Neural cell (in vitro differentiated cells): ENCODE results near the gene CRAT. TPM values are rescaled to one million over a fixed set of nuclear protein-coding genes. Genes with fewer than 3 reads are reported as not detected.

ENCODE experiments used
- H2AFZ ChIP-seq: fragments of 200-600, 300-800 bp; sonication (generic), shearing (Covaris generic); 2 replicates; pipeline ENCODE4 v1.6.0; 2014; ENCODE audit warnings: low read depth, mild to moderate bottlenecking, antibody characterized with exemption, low read length, moderate library complexity
- H3F3A ChIP-seq: fragments of 200-600 bp; shearing (Covaris generic); 2 replicates; pipeline ENCODE4 v1.6.1; 2016; ENCODE audit warnings: mild to moderate bottlenecking, moderate library complexity, mixed read lengths, antibody characterized with exemption, low read length; ENCODE audit not compliant: insufficient read depth, poor library complexity, severe bottlenecking
- H3K27ac ChIP-seq: fragments of 200-600, 300-800 bp; sonication (generic), shearing (Covaris generic); 2 replicates; pipeline ENCODE4 v1.5.1; 2014; ENCODE audit warnings: mild to moderate bottlenecking, low read length, moderate library complexity
- H3K27me3 ChIP-seq: fragments of 300-800, 200-600 bp; sonication (generic), shearing (Covaris generic); 2 replicates; pipeline ENCODE4 v1.6.0; 2014; ENCODE audit warnings: mild to moderate bottlenecking, low read depth, low read length, moderate library complexity; ENCODE audit not compliant: insufficient read depth
- H3K36me3 ChIP-seq: fragments of 300-800, 200-600 bp; sonication (generic), shearing (Covaris generic); 2 replicates; pipeline ENCODE4 v1.5.1; 2014; ENCODE audit warnings: mild to moderate bottlenecking, antibody characterized with exemption, low read length, moderate library complexity; ENCODE audit not compliant: insufficient read depth
- H3K4me2 ChIP-seq: fragments of 300-800, 200-600 bp; sonication (generic), shearing (Covaris generic); 2 replicates; pipeline ENCODE4 v1.6.0; 2014; ENCODE audit warnings: mild to moderate bottlenecking, low read length
- H3K4me3 ChIP-seq: fragments of 300-800, 200-600 bp; sonication (generic), shearing (Covaris generic); 2 replicates; pipeline ENCODE4 v1.5.1; 2014; ENCODE audit warnings: mild to moderate bottlenecking, low read length, moderate library complexity
- H3K79me2 ChIP-seq: fragments of 200-600 bp; shearing (Covaris generic); replicated peaks from 2 replicates; pipeline ENCODE4 v1.6.0; 2014; ENCODE audit warnings: mild to moderate bottlenecking, low read length, moderate library complexity; ENCODE audit not compliant: insufficient read depth
- H3K9ac ChIP-seq: fragments of 300-800, 200-600 bp; sonication (generic), shearing (Covaris generic); 2 replicates; pipeline ENCODE4 v1.6.1; 2016; ENCODE audit warnings: mild to moderate bottlenecking, low read length, mixed read lengths
- H3K9me2 ChIP-seq: fragments of 200-600 bp; shearing (Covaris generic); 2 replicates; pipeline ENCODE4 v1.6.1; 2016; ENCODE audit warnings: mild to moderate bottlenecking, low read length, mixed read lengths; ENCODE audit not compliant: insufficient read depth
- H3K9me3 ChIP-seq: fragments of 200-600, 300-800 bp; sonication (generic), shearing (Covaris generic); 2 replicates; pipeline ENCODE4 v1.6.1; 2016; ENCODE audit warnings: mild to moderate bottlenecking, mixed run types, low read length, moderate library complexity, mixed read lengths
- H4K20me1 ChIP-seq: fragments of 200-600 bp; shearing (Covaris generic); 2 replicates; pipeline ENCODE4 v1.6.1; 2016; ENCODE audit warnings: mild to moderate bottlenecking, mixed run types; ENCODE audit not compliant: insufficient read depth
- CTCF ChIP-seq: fragments of 450-650 bp; IDR thresholded peaks from 2 replicates; pipeline ENCODE4 v1.5.1; 2014; ENCODE audit warnings: antibody characterized with exemption, mild to moderate bottlenecking, moderate library complexity; ENCODE audit not compliant: poor library complexity, severe bottlenecking
- EP300 ChIP-seq: fragments of 450-650 bp; conservative IDR thresholded peaks from 2 replicates; pipeline ENCODE4 v1.6.1; 2014; ENCODE audit warnings: antibody characterized with exemption, mild to moderate bottlenecking, moderate library complexity; ENCODE audit not compliant: poor library complexity, severe bottlenecking
- EZH2 ChIP-seq: fragments of 200-600, 300-800 bp; shearing (Covaris generic), sonication (generic); IDR thresholded peaks from 2 replicates; pipeline ENCODE4 v1.6.1; 2014; ENCODE audit warnings: antibody characterized with exemption, low read length, borderline replicate concordance, mild to moderate bottlenecking; ENCODE audit not compliant: insufficient read depth, poor library complexity, severe bottlenecking
- MXI1 ChIP-seq: fragments of 450-650 bp; conservative IDR thresholded peaks from 2 replicates; pipeline ENCODE4 v1.6.1; 2014; ENCODE audit warnings: antibody characterized with exemption, mild to moderate bottlenecking; ENCODE audit not compliant: poor library complexity, severe bottlenecking
- POLR2AphosphoS5 ChIP-seq: IDR thresholded peaks from 2 replicates; pipeline ENCODE4 v1.6.1; 2012
- RAD21 ChIP-seq: fragments of 450-650 bp; conservative IDR thresholded peaks from 2 replicates; pipeline ENCODE4 v1.6.1; 2014; ENCODE audit warnings: antibody characterized with exemption, mild to moderate bottlenecking, moderate library complexity
- SMC3 ChIP-seq: fragments of 450-650 bp; conservative IDR thresholded peaks from 2 replicates; pipeline ENCODE4 v1.6.1; 2014; ENCODE audit warnings: antibody characterized with exemption, mild to moderate bottlenecking, moderate library complexity; ENCODE audit not compliant: poor library complexity
- TAF1 ChIP-seq: IDR thresholded peaks from 2 replicates; pipeline ENCODE4 v1.6.1; 2012; ENCODE audit warnings: low read depth
- polyA plus RNA-seq: library from polyadenylated mRNA; depleted of rRNA; stranded (reverse); fragments of >200 nt; gene quantifications from 2 replicates; pipeline ENCODE4 v1.2.3, GENCODE V29; 2014
- TF ChIP-seq, protein P1 (sequence below): IDR thresholded peaks from 2 replicates; pipeline ENCODE4 v1.6.1; 2012; ENCODE audit warnings: borderline replicate concordance

Gene CRAT
- polyA plus RNA-seq, 1 donor from 2014 or later: 14.3 TPM

GRCh38 chr9:129060991-129061390 lies 49.6 kb downstream of the CRAT start:
- Histone ChIP-seq H3K27ac (no peak overlapping the region), H3K4me3 (no peak overlapping the region), H3K9me3 (no peaks in the 10 kb centered on the region), H2AFZ (no peak overlapping the region), H3F3A (no peaks in the 10 kb centered on the region), H3K4me2 (no peak overlapping the region), H4K20me1 (no peaks in the 10 kb centered on the region), H3K27me3 (no peaks in the 10 kb centered on the region), H3K36me3 (no peaks in the 10 kb centered on the region), H3K9me2 (no peaks in the 10 kb centered on the region), H3K79me2 (no peaks in the 10 kb centered on the region), H3K9ac (no peak overlapping the region)
- no peak for TF ChIP-seq TAF1
- no peak for TF ChIP-seq CTCF
- TF ChIP-seq EZH2: no peak
- TF ChIP-seq EP300: no peak
- no peak for TF ChIP-seq SMC3
- TF ChIP-seq, protein P1, sequence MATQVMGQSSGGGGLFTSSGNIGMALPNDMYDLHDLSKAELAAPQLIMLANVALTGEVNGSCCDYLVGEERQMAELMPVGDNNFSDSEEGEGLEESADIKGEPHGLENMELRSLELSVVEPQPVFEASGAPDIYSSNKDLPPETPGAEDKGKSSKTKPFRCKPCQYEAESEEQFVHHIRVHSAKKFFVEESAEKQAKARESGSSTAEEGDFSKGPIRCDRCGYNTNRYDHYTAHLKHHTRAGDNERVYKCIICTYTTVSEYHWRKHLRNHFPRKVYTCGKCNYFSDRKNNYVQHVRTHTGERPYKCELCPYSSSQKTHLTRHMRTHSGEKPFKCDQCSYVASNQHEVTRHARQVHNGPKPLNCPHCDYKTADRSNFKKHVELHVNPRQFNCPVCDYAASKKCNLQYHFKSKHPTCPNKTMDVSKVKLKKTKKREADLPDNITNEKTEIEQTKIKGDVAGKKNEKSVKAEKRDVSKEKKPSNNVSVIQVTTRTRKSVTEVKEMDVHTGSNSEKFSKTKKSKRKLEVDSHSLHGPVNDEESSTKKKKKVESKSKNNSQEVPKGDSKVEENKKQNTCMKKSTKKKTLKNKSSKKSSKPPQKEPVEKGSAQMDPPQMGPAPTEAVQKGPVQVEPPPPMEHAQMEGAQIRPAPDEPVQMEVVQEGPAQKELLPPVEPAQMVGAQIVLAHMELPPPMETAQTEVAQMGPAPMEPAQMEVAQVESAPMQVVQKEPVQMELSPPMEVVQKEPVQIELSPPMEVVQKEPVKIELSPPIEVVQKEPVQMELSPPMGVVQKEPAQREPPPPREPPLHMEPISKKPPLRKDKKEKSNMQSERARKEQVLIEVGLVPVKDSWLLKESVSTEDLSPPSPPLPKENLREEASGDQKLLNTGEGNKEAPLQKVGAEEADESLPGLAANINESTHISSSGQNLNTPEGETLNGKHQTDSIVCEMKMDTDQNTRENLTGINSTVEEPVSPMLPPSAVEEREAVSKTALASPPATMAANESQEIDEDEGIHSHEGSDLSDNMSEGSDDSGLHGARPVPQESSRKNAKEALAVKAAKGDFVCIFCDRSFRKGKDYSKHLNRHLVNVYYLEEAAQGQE: no peak
- TF ChIP-seq RAD21: no peak
- no peak for TF ChIP-seq MXI1
- no peak for TF ChIP-seq POLR2AphosphoS5

GRCh38 chr9:129059796-129060785 lies 50.5 kb downstream of the CRAT start:
- no peak overlapping the region for H2AFZ ChIP-seq
- H4K20me1 ChIP-seq: no peaks in the 10 kb centered on the region
- no peaks in the 10 kb centered on the region for H3K79me2 ChIP-seq
- H3K27me3 ChIP-seq: no peaks in the 10 kb centered on the region
- no peaks in the 10 kb centered on the region for H3K9me2 ChIP-seq
- H3K4me3 ChIP-seq: no peak overlapping the region
- no peaks in the 10 kb centered on the region for H3K36me3 ChIP-seq
- H3K4me2 ChIP-seq: no peak overlapping the region
- no peaks in the 10 kb centered on the region for H3F3A ChIP-seq
- no peak overlapping the region for H3K27ac ChIP-seq
- H3K9ac ChIP-seq: no peak overlapping the region
- no peaks in the 10 kb centered on the region for H3K9me3 ChIP-seq
- TF ChIP-seq POLR2AphosphoS5 (no peak), CTCF (no peak), MXI1 (no peak), SMC3 (no peak), EZH2 (no peak), RAD21 (no peak), TAF1 (no peak), EP300 (no peak)
- TF ChIP-seq, protein P1: no peak
